SH-SY5Y (cell line): Measurements from ENCODE around the gene MSI1.

Experiments
- GATA2 ChIP-seq: IDR thresholded peaks from 2 replicates; pipeline ENCODE4 v1.6.1; 2011; ENCODE audit warnings: mild to moderate bottlenecking, low read depth, low read length
- GATA3 ChIP-seq: IDR thresholded peaks from 2 replicates; pipeline ENCODE4 v1.6.1; 2011; ENCODE audit warnings: low read depth, mild to moderate bottlenecking, low read length, moderate library complexity

The MSI1 gene

GRCh38 chr12:120323772-120324171 is 45.2 kb downstream of the MSI1 start:
- TF ChIP-seq GATA3: no peak
- no peak for TF ChIP-seq GATA2

GRCh38 chr12:120321382-120322202 is 47.4 kb downstream of the MSI1 start:
- TF ChIP-seq GATA2: no peak
- no peak for TF ChIP-seq GATA3

GRCh38 chr12:120317224-120318105 is 51.5 kb downstream of the MSI1 start:
- TF ChIP-seq GATA3: no peak
- no peak for TF ChIP-seq GATA2

- TF ChIP-seq GATA2 (no peak), GATA3 (no peak)
Measured at GRCh38 chr12:120316798-120317223, 52.2 kb downstream of the MSI1 start.

- TF ChIP-seq GATA2 (no peak), GATA3 (no peak)
Measured at GRCh38 chr12:120314220-120314619, 54.7 kb downstream of the MSI1 start.

GRCh38 chr12:120301962-120302815 is 66.8 kb downstream of the MSI1 start, which contains the start of gene SIRT4:
TSS of gene SIRT4 (plus strand) at chr12:120302321. CDS start at chr12:120303562, 1,241 bp downstream.
- TF ChIP-seq GATA2 (no peak), GATA3 (no peak)

GRCh38 chr12:120292661-120293531 is 76.1 kb downstream of the MSI1 start, which contains the start of gene RNU4-1:
TSS of gene RNU4-1 (minus strand) at chr12:120293237.
- no peak for TF ChIP-seq GATA3
- no peak for TF ChIP-seq GATA2

GRCh38 chr12:120292411-120292660 is 76.6 kb downstream of the MSI1 start:
- TF ChIP-seq GATA3 (no peak), GATA2 (no peak)
